ENCODE data around the gene MCRIP1. TPM values are rescaled to one million over a fixed set of nuclear protein-coding genes. Genes with fewer than 3 reads are reported as not detected.

MCRIP1 gene
- total RNA-seq, 1 donor from 2014 or later, result 218 TPM

GRCh38 chr17:81804559-81805399 lies 28.3 kb downstream of the MCRIP1 start:
- Mint-ChIP-seq H3K4me1 (ENCODE audit: low read depth, unreplicated experiment) (peaks cover 7% of the 10 kb centered on the region), H3K4me3 (ENCODE audit: unreplicated experiment) (no peak overlapping the region), H3K27me3 (ENCODE audit: unreplicated experiment) (peaks cover 25% of the 10 kb centered on the region), H3K9me3 (ENCODE audit: unreplicated experiment) (peaks cover 11% of the 10 kb centered on the region), H3K27ac (ENCODE audit: unreplicated experiment) (no peak overlapping the region), H3K36me3 (ENCODE audit: unreplicated experiment) (peaks cover 12% of the 10 kb centered on the region)
- TF ChIP-seq CTCF (IDR thresholded peaks at IDR 0.05; ENCODE audit: partially characterized antibody, unreplicated experiment), result no peak
- DNase-seq, result no peak

GRCh38 chr17:81803728-81804558 lies 29.1 kb downstream of the MCRIP1 start, which contains the start of gene GCGR:
Gene GCGR, plus strand, starts transcription at chr17:81804150. Its CDS starts 4,869 bp downstream, at chr17:81809019.
- Mint-ChIP-seq H3K4me1 (ENCODE audit: low read depth, unreplicated experiment) (peaks cover under 1% of the 10 kb centered on the region), H3K4me3 (ENCODE audit: unreplicated experiment) (no peak within 1 kb of the TSS), H3K36me3 (ENCODE audit: unreplicated experiment) (peaks cover 8% of the 10 kb centered on the region), H3K27me3 (ENCODE audit: unreplicated experiment) (peaks cover 19% of the 10 kb centered on the region), H3K9me3 (ENCODE audit: unreplicated experiment) (peaks cover 6% of the 10 kb centered on the region), H3K27ac (ENCODE audit: unreplicated experiment) (no peak within 1 kb of the TSS)
- TF ChIP-seq CTCF (IDR thresholded peaks at IDR 0.05; ENCODE audit: partially characterized antibody, unreplicated experiment), result no peak
- DNase-seq, result no peak

GRCh38 chr17:81802856-81803643 lies 30.0 kb downstream of the MCRIP1 start:
- peak overlapping the region; percentile 32 for H3K4me3 Mint-ChIP-seq (ENCODE audit: unreplicated experiment)
- no peak overlapping the region for H3K27ac Mint-ChIP-seq (ENCODE audit: unreplicated experiment)
- H3K9me3 Mint-ChIP-seq (ENCODE audit: unreplicated experiment), result peaks cover 5% of the 10 kb centered on the region
- no peak for DNase-seq
- H3K27me3 Mint-ChIP-seq (ENCODE audit: unreplicated experiment), result peaks cover 19% of the 10 kb centered on the region
- H3K36me3 Mint-ChIP-seq (ENCODE audit: unreplicated experiment), result peaks cover 7% of the 10 kb centered on the region
- no peak for TF ChIP-seq CTCF (IDR thresholded peaks at IDR 0.05; ENCODE audit: partially characterized antibody, unreplicated experiment)
- H3K4me1 Mint-ChIP-seq (ENCODE audit: low read depth, unreplicated experiment), result no peaks in the 10 kb centered on the region

- Mint-ChIP-seq H3K4me3 (ENCODE audit: unreplicated experiment) (no peak overlapping the region), H3K9me3 (ENCODE audit: unreplicated experiment) (peaks cover 5% of the 10 kb centered on the region), H3K4me1 (ENCODE audit: low read depth, unreplicated experiment) (no peaks in the 10 kb centered on the region), H3K27me3 (ENCODE audit: unreplicated experiment) (peaks cover 19% of the 10 kb centered on the region), H3K36me3 (ENCODE audit: unreplicated experiment) (peaks cover 7% of the 10 kb centered on the region), H3K27ac (ENCODE audit: unreplicated experiment) (no peak overlapping the region)
- no peak for DNase-seq
- no peak for TF ChIP-seq CTCF (IDR thresholded peaks at IDR 0.05; ENCODE audit: partially characterized antibody, unreplicated experiment)
Measured at GRCh38 chr17:81802048-81802758, 30.9 kb downstream of the MCRIP1 start.

All from glutamatergic neuron (in vitro differentiated cells).